Ureter (tissue), 1 donor: Measurements from ENCODE around the gene CHN1. TPM values are rescaled to one million over a fixed set of nuclear protein-coding genes. Genes with fewer than 3 reads are reported as not detected.

ENCODE experiments used
- DNase-seq: peaks from one replicate; pipeline ENCODE4 v3.0.0-alpha.2; 2020; ENCODE audit warnings: low spot score
- total RNA-seq: library from RNA; stranded (reverse); gene quantifications from one replicate; pipeline ENCODE4 v1.2.4, GENCODE V29; 2023
- donor health status: DM: yes; HTN: yes; CAD: no.

The CHN1 gene
- total RNA-seq, 1 donor from 2014 or later = 13.4 TPM

DNA sequence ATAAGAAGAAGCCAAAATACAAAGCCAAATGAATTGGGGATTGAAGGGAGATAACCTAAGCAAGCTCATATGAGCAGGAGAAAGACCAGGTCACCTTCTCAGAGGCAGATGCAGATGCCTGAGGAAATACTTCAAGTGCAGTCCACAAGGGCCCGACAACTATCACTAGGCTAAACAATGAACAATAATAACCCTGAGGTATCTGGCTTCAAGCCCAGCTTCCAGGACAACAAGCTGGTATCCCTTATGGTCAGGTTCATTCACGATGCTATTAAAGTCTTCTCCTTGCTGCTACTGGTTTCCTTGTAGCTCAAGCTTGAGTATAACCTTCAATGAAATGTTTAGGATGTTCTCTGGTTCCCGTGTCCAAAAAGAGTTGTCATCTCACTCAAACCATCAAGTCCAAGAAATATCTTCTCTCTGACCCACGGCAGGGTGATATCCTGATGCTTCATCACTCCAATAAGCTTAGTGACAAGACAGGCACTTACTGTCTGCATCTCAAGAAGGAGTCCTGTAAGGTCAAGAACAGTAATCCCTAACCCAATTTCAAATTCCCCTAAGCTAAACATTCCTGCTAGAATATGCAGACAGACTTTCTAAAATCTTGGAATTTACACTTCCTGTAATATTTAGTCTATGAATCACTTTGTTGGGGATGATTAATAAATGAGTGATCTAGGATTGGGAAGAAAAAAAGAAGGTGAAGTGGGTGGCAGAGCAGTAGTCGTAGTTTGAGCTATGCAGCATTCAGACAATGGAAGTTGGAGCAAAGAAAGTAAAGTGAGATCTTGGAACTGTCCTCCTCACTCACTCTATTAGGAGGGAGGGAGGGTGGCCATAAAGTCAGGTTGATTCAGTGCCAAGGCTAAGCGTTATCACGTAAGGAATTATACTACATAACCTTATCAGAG lies 33.1 kb downstream of the CHN1 start:
- DNase-seq = no peak

DNA sequence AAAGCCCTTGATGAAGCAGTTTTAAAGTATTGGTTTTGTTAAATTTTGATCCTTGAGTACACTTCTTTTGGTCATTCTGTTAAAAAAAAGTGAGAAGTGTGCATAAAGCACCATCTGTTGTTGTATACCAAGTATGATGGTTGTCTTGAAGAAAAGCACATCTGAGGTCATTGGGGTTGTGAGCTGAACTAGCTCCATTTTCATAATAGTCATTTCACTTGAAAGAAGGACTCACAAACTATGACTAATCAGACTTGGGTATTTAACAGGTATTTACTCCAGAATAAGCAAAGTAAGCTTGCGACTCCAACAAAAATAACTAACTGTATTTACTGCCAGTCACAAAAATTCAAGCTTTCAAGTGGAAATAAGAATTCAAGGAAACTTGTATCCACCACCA lies 35.1 kb downstream of the CHN1 start:
- DNase-seq = no peak

DNA sequence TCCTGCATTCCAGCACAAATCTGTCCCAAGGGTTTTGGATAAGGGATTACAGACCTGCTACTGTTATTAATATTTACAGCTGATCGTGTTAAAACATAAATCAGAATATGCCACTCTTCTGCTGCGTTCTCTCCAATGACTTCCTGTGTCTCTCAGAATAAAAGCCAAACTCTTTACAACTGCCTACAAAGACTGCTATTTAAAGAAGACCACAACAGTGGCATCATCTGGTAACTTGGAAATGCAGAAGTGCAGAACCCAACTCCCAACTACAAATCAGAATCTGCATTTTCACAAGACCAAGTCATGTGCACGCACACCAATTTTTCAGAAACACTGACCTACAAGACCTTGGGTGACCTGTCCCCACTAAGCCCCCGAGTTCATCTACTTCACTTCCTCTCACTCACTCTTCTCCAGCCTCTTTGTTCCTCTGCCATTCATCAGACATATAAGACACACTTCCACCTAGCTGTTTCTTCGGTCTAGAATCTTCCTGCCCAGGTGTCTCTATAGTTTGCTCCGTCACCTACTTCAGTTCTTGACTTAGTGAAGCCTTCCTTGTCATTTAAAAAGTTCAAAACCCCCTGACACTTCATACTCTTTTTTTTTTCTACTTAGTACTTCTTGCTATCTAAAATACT lies 36.0 kb downstream of the CHN1 start:
- no peak for DNase-seq

GRCh38 chr2:174967691-174968260 lies 37.4 kb downstream of the CHN1 start:
- no peak for DNase-seq

DNA sequence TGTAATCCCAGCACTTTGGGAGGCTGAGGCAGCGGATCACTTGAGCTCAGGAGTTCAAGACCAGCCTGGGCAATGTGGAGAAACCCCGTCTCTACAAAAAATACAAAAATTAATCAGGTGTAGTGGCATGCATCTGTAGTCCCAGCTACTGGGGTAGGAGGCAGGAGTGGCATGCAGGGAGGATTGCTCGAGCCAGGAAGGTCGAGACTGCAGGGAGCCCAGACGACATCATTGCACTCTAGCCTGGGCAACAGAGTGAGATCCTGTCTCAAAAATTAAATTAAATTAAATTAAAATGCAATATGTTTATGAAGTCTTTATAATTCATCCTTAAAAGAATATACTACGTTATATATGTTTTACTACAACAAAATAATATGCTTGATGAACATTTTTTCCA lies 38.1 kb downstream of the CHN1 start:
- no peak for DNase-seq

DNA sequence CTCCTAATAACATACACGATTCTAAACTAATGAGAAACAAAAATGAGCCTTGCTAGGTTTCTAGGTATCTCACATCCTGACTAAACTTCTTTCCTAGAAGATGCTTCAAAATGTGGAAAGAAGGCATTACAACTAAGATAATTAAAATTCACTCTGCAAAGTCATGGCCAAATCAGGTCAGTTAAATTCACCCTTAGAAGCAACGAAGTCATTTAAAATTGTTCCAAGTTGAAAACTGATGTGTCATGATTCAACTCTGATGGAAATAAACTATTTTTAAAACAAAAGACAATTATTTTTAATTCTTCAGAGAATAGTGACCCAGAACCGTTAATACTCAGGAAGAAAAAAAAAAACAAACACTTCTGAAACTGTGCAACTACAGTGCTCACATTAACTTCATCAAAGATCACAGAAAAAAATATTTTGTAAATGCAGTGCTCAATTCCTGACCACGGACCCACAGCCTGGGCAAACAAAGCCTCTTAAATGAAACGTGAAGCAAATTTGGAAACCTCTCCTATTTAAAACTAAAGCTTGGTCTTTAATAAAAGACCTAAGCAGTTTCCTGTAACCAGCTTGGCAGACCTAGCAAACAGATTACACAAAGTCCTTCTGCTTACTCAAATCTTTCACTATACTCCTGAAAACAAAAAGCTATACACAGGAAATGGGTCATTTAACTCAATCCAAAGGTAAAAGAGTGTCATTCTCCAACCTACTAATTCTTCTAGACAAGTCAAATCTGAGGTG lies 39.0 kb downstream of the CHN1 start:
- no peak for DNase-seq

GRCh38 chr2:174965551-174965950 lies 39.6 kb downstream of the CHN1 start:
- DNase-seq = no peak

DNA sequence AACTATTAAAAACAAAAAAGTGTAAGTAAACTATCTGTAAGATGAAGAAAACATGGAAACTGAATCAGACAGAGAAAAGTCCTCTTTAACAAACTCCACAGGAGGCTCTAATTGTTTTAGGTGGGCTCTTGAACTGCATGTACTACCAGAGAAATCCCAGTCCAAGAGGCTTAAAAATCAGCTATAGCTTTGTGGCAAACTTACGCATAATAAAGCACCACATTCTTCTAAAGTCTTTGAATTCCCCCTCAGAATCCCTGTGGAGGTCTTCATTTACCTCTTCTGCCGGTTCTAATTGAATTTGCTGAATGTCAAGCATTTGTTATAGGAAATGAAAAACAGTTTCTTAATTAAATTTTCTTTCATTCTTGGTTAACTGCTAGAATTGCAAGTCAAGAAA lies 40.8 kb downstream of the CHN1 start:
- no peak for DNase-seq

DNA sequence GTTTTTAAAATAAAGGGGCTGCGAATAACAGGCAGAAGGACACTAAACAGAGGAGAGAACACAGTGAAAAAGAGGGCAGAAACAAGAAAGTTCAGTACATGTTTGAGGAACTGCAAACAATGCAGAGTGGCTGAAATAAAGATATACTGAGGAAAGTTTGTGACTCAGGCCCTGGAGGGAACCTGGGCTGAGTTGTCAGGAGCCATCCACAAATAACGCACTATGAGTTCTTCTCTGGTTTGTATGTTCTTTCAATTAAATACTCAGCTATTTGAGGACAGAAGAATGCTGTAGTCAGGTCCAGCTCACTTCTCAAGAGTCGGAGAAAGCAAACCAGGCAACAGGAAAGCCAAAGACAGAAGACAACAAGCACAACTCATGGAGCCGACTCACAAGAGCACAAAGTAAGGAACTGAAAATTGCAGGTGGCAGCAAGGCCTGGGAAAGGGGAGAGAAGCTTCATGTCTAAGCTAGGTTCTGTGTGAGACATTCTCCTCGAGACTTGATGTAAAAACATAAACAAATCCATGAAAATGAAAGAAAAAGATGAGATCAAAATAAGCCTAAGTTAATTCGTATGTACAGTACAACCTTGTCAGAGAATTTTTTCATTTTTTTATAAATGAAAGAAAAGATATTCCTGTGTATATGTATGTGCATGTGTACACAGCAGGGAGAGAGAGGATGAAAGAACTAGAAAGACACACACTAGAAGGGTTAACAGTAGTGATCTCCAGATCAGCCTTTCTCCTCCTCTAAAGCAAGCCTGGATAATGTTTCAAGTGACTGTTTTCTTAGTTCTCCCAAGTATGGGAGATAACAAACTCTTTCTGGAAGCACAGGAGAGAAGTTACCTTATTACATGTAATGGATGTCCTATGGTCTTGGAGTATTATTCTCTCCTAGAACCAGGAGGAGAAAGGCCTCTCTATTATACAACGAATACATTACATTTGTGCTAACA lies 41.5 kb downstream of the CHN1 start:
- no peak for DNase-seq

- DNase-seq = no peak
Measured at GRCh38 chr2:174959787-174960186, 45.4 kb downstream of the CHN1 start.

- no peak for DNase-seq
Measured at GRCh38 chr2:174957050-174957449, 48.1 kb downstream of the CHN1 start.

- no peak for DNase-seq
Measured at GRCh38 chr2:174952607-174953006, 52.6 kb downstream of the CHN1 start.

DNA sequence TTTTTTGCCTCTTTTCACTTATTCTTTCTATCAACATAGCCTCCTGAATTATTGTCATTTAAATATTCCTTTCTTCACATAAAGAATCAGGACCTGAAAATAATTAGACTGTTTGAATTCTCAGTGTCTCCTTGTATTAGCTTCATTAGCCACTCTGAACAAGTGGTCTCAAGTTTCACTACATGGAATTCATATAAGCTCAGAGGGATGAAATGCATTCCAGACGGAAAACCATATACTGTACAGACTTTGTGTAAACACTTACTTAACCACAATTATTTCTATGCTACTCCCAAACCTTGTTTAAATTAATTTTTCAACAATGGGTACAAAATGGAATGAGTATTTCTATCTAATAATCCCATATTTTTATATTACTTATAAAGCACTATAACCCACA lies 53.4 kb downstream of the CHN1 start:
- no peak for DNase-seq

DNA sequence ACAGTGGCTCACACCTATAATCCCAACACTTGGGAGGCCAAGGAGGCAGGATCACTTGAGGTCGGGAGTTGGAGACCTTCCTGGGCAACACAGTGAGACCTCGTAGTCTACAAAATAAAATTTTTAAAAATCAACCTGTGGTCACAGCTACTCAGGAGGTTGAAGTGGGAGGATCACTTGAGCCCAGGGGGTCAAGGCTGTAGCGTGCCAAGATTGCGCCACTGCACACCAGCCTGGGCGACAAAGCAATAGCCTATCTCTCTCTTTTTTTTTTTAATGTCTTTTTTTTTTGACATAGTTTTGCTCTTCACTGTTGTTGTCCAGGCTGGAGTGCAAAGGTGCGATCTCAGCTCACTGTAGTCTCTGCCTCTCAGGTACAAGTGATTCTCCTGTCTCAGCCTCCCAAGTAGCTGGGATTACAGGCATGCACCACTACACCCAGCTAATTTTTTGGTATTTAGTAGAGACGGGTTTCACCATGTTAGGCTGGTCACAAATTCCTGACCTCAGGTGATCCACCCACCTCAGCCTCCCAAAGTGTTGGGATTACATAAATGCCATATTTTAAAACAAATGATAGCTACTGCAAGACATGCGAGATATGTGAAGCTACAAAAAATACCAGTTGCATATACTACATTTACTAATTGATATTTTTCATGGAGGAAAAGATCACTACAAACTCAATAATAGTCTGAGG lies 55.0 kb downstream of the CHN1 start:
- no peak for DNase-seq

DNA sequence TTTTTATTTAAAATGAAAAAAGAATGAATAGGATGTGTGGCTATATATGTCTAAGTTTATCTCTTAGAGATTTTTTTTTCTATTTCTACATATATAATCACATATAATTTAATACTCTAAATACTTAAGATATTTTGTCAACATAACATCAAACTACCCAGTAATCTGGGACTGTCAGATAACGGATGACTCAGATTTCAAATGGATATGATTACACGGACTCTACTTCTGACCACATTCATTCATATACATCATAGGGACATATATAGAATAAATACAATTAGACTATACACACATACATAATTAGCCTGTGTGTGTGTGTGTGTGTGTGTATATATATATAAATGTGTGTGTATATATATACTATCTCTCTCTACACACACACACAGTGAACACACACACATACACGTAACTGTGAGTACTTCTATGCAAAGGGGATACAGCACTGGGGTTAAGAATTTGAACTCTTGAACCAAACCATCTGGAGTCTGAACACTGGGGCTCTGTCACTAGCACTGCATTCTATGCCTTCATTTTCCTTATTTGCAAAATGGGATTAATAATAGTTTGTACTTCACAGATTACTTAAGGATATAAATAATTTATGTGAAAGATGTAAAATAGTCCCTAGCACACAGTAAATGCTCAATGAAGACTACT lies 59.5 kb downstream of the CHN1 start:
- DNase-seq = no peak

GRCh38 chr2:174939046-174939445 lies 66.1 kb downstream of the CHN1 start:
- DNase-seq = no peak

DNA sequence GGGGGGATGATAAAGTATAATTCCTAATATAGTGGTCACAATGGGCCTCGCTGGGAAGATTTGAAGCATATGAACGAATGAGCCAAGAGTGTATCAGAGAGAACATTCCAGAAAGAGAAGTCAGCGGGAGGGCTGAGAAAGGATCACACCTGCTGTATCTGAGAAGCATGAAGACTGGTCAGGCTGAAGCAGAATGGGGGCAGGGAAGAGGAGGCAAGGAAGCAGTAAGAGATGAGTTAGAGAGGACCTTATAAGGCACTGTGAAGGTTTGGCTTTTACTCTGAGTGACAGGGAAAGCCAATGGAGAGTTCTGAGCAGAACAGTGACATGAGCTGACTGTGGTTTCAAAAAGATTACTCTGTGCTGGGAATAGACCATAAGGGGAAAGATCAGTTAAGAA lies 73.5 kb downstream of the CHN1 start:
- DNase-seq = no peak

DNA sequence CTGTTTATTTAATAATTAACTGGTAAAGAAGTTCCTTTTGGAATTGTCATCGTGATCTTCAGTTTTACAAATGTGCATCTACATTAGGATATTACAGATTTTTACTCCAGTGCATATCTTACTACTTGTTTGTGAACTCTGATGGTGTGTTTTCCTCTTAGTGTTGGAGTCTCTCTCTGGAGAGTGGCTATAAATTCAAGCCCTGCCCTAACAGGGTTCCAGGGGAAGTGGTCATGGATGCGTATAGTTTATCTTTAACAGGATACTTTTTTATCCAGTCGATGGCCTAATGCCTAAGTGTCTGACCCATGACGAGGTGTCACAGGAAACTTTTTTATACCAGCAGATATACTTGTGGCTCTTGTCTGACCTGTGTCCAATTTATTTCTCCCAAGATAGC lies 75.4 kb downstream of the CHN1 start:
- no peak for DNase-seq

DNA sequence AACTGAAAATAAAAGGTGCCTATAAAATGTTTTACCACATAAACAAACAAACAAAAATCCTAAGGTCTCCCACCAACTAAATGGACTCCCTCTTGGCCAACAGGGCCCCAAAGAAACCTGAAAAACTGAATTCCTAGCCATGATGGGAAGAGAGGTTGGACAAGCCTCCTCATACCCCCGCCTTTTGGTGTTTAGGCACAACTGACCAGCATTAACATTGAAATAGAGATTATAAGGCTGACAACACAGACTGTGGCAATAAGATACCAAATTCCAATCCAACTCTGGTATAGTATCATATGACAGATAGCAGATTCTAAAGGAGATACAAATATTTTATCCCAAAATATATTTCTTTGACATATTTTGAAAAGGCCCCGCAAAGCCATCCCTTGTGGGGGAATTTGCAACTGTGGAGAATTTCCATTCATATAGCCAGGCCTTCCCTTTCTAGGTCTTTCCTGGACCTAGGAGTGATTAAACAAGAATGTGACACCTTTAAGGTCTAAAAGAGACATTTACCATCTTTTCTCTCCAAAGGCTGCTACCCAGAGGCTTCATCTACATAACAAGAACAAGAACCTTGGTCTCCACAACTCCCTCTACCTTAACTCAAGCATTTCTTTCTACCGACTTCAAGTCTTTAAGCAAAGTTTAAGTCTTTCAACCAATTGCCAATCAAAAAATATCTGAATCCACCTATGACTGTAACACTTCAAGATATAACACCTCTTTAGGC lies 80.0 kb downstream of the CHN1 start:
- no peak for DNase-seq
